Measurements from ENCODE around the gene HIVEP3.

DNA sequence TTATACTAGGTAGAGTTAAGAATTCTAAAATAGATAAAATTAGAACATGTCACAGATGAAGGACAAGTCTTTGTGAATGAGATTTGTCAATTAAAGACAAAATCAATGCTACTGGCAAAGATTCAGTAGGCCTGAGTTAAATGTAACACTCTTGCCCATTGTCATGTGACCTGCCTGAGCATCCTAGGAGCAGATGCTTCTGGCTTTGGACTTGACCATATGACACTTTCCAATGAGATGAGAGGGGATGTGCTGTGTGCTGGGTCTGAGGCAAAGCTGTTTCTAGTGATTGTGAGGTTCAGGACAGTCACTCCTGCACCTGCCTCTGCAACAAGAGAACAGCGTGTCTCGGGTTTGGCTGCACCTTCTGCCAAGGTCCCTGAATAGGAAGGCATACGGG lies 144.9 kb downstream of the HIVEP3 start:
- TF ChIP-seq CTCF (IDR thresholded peaks at IDR 0.05; ENCODE audit: low read length) (no peak), EZH2 (IDR thresholded peaks at IDR 0.05; ENCODE audit: borderline replicate concordance, low read length) (no peak)

Measured in OCI-LY1 (cell line).